Occipital lobe (tissue), 2 donors: ENCODE measurements around the gene ZSCAN10. TPM values are rescaled to one million over a fixed set of nuclear protein-coding genes. Genes with fewer than 3 reads are reported as not detected.
"Not testable (repeated sequence)": the region's sequence is repeated elsewhere in the genome, so short reads cannot be mapped to it uniquely, and the experiment has no call there.

ENCODE experiments used
- DNase-seq: peaks from one replicate; lab custom pipeline; 2025; lab: John Stamatoyannopoulos, UW
- total RNA-seq: library from RNA; depleted of rRNA; stranded (reverse); fragments of >200 nt; gene quantifications from one replicate; pipeline ENCODE4 v1.2.3, GENCODE V29; 2014

Gene ZSCAN10
- total RNA-seq: not detected

DNA sequence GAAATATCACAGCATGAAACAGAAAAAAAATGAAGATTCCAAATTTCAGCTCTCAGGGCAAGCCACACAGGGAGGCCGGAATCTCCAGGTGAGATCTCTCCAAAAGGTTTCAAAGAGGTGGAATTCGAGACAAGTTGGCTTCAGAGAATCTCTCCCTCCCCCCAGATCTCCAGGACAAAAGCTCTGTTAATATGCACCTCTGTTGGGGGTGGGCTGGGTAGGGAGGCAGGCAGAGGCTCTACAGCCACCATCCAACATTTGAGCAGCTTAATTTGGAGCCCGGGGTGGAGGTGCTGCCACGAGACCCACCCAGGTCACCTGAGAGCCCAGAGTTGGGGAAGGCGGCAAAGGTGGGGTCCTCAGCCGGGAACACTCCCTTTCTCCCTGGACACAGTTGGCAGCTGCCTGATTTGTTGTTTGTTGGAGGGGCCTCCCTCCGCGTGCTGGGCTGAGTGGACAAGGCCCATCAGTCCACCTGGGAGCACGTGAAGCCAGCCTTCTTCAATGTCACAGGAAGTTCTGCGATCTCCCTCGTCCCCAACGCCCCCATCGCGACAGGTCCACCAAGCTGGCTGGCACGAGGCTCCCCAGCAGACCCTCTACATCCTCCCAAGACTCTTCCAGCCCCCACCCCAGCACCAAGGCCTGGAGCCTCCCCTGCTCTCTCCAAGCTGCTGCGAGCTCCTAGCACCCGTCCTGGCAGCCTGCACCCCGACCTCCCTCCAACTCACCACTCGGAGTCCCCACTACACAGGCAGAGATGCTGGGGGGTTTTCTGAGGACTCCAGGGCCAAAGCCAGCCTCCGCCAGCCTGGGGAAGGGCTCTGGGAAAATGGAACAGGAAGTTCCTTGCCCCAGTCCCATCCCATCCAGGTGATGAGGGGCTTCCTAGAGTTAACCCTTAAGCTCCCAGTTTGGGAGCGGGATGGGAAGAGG, at the start of gene ZSCAN10:
Gene ZSCAN10, minus strand, starts transcription at position 836 of the 936 bp plus-strand sequence. CDS start 6,357 bp downstream, outside the sequence.
- DNase-seq: no peak

DNA sequence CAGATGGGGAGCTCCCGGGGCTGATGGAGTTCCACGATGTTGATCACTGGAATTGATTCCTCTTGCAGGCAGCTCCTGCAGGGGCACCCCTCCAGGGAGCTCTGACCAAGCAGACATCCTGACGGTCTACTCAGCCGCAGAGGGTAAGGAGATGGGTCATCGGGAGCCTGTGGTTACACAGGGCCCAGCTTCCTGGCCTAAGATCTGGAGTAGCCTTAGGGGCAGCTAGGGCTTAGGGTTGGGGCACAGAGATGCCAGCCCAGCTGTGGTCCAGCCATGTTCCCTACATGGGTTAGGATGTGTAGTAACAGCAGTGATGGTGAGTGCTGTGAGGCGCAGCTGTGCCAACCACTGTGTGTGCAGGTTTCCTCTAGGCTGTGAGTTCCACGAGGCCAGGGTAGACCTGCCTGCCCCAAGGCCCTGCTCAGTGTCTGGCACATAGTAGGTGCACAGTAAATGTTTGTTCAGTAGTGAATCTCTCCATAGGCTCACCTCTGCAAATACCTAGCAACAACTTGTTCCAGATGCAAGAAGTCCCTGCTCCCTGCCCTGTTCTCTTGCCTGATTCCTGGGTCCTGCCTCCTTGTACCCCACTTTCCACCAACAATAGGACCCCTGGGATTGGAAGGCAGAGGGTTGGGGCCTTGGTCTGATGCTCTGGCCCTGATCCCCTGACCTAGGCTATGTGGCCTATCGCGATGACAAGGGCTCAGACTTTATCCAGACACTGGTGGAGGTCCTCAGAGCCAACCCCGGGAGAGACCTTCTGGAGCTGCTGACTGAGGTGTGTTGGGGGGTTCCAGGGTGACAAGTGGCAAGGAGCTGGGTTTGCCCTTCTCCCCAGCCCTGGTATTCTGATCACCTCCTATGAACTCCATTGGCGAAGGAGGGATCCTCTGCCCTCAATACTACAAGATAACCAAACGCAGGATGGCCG, 49.4 kb upstream of the ZSCAN10 start:
- no peak for DNase-seq

DNA sequence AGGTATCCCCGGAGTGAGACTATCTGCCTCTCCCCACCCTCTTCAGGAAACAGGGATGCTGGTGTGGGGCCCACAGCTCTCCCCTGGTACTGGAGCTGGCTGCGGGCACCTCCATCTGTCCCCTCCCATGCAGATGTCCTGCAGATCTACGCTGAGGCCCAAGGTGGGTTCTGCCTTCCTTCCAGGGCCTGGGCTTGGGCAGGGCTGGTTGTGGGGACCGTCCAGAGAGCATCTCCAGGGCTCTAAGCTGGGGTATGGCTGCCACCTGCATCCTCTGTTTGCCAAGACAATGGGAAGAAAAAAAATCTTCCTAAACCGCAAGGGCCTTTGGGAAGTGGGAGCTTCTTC, 48.6 kb upstream of the ZSCAN10 start:
- no peak for DNase-seq

DNA sequence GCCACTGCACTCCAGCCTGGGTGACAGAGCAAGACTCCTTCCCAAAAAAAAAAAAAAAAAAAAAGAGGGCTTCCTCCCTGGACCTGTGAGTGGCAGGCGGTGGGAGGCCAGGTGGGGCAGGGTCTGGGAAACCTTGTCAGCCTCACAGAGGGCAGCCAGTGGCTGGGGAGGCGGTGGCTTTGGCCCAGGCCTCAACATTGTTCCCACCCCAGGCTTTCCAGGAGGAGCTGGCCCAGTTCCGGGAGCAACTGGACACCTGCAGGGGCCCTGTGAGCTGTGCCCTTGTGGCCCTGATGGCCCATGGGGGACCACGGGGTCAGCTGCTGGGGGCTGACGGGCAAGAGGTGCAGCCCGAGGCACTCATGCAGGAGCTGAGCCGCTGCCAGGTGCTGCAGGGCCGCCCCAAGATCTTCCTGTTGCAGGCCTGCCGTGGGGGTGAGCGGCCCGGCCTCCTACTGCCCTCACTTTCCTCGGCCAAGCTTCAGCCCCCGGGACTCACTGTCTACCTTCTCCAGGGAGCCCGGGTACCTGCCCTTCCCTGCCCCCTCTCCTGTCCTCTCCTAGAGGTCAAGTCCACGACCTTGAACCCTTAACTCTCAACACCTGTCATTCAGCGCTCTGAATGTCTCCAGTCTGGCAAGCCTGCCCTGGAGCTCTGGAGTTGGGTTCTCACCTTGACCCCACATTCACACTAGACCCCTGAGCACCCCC, 48.1 kb upstream of the ZSCAN10 start:
- DNase-seq: no peak

DNA sequence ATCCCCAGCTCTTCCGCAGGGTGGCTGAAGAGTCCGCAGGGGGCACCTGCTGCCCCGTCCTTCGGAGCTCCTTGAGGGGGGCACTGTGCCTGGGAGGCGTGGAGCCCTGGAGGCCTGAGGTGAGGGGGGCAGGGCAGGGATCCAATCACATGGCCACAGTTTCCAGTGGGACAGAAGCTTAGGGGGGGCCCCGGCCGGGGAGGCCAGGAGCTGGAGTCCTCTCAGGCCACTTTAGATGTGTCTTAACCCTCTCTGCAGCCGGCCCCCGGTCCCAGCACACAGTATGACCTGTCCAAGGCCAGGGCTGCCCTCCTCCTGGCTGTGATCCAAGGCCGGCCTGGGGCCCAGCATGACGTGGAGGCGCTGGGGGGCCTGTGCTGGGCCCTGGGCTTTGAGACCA, 46.6 kb upstream of the ZSCAN10 start:
- no peak for DNase-seq

DNA sequence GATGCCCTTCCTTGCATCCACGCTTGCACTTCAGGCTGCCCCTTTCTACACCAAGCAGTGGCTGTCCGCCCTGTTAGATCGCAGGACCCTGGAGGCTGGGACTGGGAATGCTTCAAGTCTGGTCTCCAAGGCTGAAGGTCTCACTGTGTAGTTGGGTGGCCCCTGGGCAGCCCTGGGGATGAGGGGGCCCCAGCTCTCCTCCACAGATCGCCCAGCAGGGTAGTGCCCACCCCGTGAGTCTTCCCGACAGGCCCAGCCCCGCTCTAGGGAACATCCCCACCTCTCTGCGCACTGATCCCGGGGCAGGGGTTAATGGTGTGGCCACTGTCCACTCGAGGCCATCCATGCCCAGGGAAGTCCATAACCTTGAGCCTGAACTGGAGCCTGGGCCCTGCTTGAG, 46.1 kb upstream of the ZSCAN10 start:
- no peak for DNase-seq

DNA sequence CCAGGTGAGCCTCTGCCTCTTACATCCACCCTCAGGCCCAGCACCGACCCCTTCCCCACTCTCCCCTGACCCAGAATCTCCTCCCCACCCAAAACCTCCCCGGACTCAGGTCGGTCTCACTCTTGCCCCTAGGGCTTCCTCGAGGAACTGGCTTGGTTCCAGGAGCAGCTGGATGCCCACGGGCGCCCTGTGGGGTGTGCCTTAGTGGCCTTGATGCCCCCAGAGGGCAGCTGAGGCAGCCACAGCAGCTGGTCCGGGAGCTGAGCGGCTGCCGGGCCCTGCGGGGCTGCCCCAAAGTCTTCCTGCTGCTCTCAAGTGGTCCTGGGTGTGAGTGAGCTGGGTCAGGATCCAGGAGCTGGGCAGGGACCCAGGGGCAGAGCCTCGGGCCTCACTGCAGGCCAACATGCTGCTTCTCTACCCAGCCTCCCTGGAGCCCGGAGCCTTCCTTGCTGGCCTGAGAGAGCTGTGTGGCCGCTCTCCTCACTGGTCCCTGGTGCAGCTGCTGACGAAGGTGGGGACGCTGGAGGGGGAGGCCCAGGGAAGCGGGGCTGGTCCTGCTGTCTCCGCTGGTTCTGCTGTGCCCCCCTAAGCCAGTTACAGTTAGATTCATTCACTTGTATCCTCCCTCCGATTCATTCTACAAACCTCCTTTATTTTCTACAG, 45.4 kb upstream of the ZSCAN10 start:
- DNase-seq: no peak

DNA sequence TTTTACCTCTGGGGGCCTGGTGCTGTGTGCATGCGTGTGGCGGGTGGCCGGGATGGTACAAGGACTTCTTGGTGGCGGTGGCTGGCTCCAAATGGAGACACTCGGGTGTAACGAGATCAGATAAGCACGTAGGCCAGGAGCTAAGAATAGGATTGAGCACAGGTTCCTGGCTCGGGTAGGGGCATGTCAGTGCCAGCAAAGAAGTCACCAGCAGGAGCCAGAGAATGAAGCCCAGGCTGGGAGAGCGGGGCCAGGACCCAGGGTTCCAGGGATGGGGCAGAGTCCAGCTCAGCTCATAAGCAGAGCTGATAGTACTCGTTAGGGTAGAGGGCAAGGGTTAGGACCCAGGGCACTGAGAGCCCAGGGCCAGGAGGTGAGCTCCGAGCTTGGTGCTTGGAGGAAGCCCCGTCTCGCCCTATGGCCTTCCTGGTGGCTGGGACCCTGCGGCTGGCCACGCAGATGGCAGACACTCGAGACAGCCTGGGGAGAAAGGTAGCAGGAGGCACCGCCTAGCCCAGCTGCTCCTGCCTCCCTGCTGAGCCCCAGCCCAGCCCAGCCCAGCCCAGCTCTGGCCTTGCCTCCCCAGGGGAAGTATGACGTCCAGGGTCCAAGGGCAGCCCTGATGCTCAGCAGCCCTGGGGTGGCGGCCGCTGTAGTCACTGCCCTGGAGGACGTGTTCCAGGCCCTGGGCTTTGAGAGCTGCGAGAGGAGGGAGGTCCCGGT, 44.7 kb upstream of the ZSCAN10 start:
- DNase-seq: no peak

DNA sequence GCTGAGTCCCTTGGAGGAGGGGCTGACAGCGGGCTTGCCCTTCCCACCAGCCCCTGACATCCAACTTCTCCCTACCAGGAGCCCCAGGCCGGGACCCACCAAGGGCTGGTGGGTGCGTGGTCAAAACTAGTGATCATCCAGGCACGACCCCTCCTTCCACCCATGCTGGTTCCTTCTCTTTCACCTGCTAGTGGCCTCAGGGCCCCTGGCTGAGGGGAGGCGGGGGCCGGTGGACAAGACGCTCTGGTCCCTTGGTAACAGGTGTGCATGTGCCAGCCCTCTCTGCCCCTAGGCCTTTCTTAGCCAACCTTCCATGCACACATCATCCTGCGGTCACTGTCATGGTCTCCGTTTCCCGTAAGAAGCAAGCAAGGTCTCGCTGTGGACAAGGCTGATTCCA, 44.1 kb upstream of the ZSCAN10 start:
- DNase-seq: no peak

DNA sequence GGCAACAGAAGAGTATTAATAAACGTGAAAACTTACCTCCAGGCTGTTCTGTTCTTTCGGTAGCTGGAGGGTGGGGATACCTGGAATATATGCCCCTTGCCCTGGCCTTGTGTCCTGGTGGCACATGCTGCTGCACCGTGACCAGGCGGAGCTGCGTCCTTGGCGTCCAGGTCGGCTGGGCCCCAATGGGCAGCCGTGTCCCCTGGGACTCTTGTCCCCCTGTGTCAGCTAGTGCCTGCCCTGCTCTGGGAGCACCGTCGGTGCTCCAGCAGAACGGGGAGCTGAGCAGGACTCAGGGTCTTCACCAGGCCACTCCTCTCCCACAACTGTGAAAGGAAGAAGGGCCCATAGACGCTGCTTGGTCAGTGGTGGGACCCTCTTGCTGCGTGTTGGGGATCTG, 43.7 kb upstream of the ZSCAN10 start:
- DNase-seq: no peak

DNA sequence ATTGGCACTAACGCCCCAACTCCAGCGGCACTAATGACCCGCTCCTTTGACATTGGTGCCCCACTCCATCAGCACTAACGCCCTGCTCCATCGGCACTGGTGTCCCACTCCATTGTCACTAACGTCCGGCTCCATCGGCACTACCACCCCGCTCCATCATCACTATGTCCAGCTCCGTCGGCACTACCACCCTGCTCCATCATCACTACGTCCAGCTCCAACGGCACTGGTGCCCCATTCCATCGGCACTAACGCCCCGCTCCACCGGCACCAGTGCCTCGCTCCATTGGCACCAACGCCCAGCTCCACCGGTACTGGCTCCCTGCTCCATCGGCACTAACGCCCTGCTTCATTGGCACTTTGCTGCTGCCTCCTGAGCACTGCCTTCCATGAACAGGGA, 43.2 kb upstream of the ZSCAN10 start:
- no peak for DNase-seq

DNA sequence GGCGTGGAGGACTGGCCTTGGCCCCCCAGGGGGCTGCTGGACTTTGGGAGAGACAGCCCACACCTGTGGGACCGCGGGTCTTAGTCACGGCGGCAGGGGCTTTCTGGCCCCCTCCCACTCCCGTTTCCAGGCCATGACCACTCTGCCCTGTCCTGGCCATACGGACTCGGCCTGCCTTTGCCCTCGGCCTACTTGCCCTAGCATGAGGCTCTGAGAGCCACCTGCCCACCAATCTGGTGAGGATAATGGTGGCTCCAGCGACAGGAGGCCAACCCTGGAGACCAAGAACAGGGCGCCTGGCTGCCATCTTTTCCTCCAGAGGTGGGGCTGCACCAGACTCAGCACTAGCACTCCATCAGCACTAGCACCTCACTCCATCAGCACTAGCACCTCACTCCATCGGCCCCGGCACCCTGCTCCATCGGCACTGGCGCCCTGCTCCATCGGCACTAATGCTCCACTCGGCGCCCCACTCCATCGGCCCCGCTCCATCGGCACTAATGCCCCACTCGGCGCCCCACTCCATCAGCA, 42.8 kb upstream of the ZSCAN10 start:
- no peak for DNase-seq

DNA sequence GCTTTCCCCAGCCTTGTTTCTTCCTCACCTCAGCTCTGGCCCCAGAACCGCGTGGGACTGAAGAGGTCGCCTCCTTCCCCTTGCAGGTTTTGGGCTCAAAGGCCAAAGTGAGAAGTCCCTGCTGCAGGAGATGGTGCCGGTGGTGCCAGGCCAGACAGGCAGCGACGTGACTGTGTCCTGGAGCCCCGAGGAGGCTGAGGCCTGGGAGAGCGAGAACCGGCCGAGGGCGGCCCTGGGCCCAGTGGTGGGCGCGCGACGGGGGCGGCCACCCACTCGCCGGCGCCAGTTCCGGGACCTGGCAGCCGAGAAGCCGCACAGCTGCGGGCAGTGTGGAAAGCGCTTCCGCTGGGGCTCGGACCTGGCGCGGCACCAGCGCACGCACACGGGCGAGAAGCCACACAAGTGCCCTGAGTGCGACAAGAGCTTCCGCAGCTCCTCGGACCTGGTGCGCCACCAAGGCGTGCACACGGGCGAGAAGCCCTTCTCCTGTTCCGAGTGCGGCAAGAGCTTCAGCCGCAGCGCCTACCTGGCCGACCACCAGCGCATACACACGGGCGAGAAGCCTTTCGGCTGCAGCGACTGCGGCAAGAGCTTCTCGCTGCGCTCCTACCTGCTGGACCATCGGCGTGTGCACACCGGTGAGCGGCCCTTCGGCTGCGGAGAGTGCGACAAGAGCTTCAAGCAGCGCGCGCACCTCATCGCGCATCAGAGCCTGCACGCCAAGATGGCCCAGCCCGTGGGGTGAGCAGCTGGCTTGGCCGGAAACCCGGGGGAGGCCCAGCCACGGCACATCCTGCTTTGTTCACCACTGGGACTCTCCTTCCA, 41.7 kb upstream of the ZSCAN10 start:
- no peak for DNase-seq

DNA sequence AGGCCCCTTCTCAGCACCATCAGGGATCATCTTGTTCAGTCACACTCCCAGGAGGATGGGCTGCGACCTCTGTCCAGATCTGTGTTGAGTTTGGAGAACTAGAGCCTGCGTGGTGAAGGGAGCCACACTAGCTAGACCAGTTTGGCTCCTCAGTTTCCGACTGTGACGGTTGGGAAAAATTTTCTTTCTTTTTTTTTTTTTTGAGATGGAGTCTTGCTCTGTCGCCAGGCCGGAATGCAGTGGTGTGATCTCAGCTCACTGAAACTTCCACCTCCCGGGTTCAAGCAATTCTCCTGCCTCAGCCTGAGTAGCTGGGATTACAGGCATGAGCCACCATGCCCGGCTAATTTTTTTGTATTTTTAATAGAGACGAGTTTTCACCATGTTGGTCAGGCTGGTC, 40.5 kb upstream of the ZSCAN10 start:
- not testable (repeated sequence) for DNase-seq

DNA sequence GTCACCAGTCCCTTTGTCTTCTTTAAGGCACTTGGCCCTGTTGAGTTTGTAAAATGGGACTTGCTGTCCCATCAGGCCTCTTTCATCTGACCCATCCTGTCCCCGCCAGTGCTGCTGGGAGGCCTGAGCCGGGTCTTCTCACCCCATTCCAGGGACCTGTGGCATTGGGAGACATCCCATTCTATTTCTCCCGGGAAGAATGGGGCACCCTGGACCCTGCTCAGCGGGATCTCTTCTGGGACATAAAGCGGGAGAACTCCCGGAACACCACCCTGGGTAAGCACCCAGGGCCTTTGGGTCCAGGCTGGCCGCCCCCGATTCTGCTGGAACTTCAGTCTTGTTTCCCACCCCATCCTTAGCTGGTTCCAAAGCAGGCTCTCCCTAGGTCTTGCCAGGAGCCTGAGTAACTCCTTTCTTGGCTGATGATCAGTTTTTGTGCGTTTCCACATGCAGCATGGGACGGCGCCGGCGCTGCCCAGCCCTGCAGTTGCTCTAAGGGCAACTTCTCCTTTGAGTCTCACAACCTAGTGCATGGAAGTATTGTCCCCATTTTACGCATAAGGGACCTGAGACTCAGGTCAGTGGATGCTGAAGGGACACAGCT, 39.8 kb upstream of the ZSCAN10 start:
- DNase-seq: no peak

DNA sequence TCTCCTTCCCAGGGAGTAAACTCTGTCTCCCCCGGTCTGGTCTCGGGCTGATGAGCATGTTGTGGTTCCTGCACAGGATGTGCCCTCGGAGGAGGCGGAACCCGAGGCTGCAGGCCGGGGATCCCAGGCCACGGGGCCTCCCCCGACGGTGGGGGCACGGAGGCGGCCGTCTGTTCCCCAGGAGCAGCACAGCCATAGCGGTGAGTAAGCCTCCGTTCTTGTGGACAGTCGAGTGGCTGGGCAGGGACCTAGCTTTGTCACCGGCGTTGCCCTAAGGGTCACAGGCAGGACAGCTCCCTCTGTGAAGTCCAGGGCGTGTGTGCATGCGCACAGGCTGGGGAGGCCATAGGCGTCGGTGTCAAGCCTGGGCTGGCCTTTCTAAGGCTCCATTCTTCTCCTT, 39.2 kb upstream of the ZSCAN10 start:
- no peak for DNase-seq

DNA sequence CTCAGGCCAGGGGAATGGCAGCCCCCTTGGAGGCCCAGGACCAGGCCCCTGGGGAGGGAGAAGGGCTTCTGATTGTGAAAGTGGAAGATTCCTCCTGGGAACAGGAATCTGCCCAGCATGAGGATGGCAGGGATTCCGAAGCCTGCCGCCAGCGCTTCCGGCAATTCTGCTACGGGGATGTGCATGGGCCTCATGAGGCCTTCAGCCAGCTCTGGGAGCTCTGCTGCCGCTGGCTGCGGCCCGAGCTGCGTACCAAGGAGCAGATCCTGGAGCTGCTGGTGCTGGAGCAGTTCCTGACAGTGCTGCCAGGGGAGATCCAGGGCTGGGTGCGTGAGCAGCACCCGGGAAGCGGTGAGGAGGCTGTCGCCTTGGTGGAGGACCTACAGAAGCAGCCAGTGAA, 38.2 kb upstream of the ZSCAN10 start:
- no peak for DNase-seq

DNA sequence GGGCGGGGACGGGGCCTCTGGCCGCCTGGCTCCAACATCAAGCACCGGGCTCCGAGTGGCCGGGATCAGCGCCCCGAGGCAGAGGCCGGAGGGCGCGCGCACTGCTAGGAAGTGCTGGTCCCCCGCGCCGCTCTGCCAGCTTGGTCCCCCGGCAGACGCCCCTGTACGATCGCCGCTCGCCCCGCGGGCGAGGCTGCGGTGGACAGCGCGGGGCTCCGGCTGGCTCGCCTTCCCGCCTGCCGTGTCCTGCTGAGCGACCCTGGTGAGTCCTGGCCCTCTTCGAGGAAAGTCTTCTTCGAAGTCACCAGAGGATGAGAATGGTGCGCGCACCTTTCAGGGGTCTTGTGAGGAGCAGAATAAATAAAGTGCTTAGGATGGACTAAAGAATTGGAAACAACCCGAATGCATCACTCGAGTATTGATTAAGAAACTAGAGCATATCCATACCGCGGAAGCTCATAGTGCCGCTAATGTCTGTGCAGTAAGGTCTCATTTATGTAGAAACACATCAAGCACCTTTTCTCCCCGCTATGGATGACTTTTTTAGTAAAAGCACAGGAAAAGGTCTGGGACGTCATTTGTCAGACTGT, 36.1 kb upstream of the ZSCAN10 start:
- DNase-seq: no peak
